ENCODE results near the gene UGT1A5.

- TF ChIP-seq CTCF (IDR thresholded peaks at IDR 0.05) (no peak), POLR2A (IDR thresholded peaks at IDR 0.05) (no peak), POLR2AphosphoS5 (IDR thresholded peaks at IDR 0.05; ENCODE audit: insufficient read depth in 1 of 2, low read depth in 1 of 2) (no peak)
Measured at GRCh38 chr2:233817995-233818638, 105.4 kb downstream of the UGT1A5 start.

All from vagina (tissue), 2 donors.